Activated CD8-positive, alpha-beta memory T cell treated with anti-CD3 and anti-CD28 coated beads for 36 hours (primary cell): Measurements from ENCODE around the gene XNDC1N. TPM values are rescaled to one million over a fixed set of nuclear protein-coding genes. Genes with fewer than 3 reads are reported as not detected.
"Not testable (repeated sequence)": the region's sequence is repeated elsewhere in the genome, so short reads cannot be mapped to it uniquely, and the experiment has no call there.

Experiments used
- CTCF ChIA-PET: fragments of 350-600 bp; sonication (Branson Sonifier 250); formaldehyde crosslinking; loops from one replicate; lab custom pipeline; 2021; ENCODE audit warnings: antibody characterized with exemption; lab: Charles Lee
- POLR2A ChIA-PET: fragments of 350-600 bp; sonication (Branson Sonifier 250); formaldehyde crosslinking; loops from one replicate; lab custom pipeline; 2021; ENCODE audit warnings: antibody characterized with exemption; lab: Charles Lee
- total RNA-seq, 2 experiments: library from RNA; stranded (reverse); gene quantifications; one replicate each; pipeline ENCODE4 v1.2.3, GENCODE V29; 2021

Gene XNDC1N
- total RNA-seq, 2 experiments from 2014 or later: 12.1 to 15.0 TPM

DNA sequence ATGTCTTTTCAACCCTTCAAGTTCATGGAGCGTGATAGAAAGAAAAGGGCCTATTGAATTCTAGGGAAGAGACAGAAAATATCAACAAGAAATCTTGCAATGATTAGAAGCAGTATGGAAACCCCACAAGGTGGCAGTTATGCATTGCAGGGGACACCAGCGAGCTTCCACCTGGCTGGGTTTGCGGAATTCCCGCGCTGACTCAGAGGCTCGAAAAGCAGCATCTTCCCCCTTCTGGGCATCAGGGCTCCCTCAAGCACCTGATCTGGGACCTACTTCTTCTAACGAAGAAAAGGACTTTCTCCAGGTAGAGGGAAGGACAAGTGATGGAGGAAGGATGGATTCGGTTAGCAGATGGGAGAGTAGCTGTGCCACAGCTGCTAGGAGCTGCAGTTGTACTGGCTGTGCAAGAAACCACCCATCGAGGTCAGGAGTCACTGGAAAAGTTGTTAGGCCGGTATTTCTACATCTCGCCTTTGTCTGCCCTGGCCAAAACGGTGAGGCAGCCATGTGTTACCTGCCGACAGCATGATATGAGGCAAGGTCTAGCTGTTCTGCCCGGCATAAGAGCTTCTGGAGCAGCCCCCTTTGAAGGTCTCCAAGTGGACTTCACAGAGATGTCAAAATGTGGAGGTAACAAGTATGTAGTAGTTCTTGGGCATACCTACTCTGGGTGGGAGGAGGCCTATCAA lies 39.1 kb downstream of the XNDC1N start:
- POLR2A ChIA-PET: not testable (repeated sequence)
- CTCF ChIA-PET: interaction anchor here (0.6 kb wide), 1 partner anchor 38 kb away, joined by 3 read pairs; no protein-coding TSS in a partner anchor

DNA sequence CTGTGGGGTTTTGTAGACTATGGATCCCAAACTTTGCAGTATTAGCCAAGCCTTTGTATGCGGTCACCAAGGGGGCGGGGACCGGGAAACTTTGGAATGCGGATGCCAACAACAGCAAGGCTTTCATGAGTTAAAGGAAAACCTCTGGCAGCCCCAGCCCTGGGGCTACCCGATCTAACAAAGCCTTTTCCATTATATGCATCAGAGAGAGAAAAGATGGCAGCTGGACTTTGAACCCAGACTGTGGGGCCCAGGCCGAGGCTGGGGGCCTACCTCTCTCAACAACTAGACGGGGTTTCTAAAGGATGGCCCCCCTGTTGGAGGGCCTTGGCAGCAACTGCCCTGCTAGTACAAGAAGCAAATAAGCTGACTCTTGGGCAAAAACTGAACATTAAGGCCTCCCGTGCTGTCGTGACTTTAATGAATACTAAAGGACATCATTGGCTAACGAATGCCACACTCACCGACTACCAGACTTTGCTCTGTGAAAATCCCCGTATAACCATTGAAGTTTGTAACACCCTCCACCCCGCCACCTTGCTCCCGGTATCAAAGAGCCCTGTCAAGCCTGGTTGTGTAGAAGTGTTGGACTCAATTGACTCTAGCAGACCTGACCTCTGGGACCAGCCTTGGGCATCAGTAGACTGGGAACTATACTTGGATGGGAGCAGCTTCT lies 39.9 kb downstream of the XNDC1N start:
- CTCF ChIA-PET, POLR2A ChIA-PET: not testable (repeated sequence)

DNA sequence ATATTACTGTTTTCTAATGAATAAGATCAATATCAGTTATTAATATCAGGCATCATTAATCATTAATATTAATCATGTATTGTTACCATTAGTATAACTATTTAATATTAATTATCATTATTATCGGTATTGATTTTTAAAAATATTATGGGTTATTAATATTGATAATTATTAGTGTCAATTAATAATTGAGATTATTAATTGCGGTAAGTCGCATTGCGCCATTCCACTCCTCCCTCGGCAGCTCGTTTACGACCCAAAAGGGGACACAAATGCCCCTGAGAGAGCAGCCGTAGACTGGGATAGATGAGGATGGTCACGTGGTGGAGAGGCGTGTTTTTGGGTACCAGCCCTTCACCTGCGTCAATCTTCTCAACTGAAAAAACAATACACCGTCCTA lies 42.6 kb downstream of the XNDC1N start:
- POLR2A ChIA-PET, CTCF ChIA-PET: not testable (repeated sequence)

Other genes starting within 250 kb of the XNDC1N start
- not detected for gene DEFB108B, start 95.4 kb downstream of the XNDC1N start, total RNA-seq
- not detected for gene DEFB131B, start 50.1 kb downstream of the XNDC1N start, total RNA-seq
- 10 to 100 TPM; 48.1 to 50.7 TPM for gene RNF121, start 452 bp upstream of the XNDC1N start, total RNA-seq
- gene IL18BP, start 70.3 kb upstream of the XNDC1N start, total RNA-seq: 1 to 10 TPM; 6.6 to 7.9 TPM
- 100 to 1,000 TPM; 103 to 110 TPM for gene NUMA1, start 151.9 kb upstream of the XNDC1N start, total RNA-seq
- 10 to 100 TPM in 1 of 2 experiments, 1 to 10 TPM in 1; 9.6 to 11.3 TPM for gene LRRC51, start 152.3 kb upstream of the XNDC1N start, total RNA-seq
- 10 to 100 TPM; 66.9 to 77.0 TPM for gene LAMTOR1, start 174.7 kb upstream of the XNDC1N start, total RNA-seq
- not detected for gene TOMT, start 177.3 kb upstream of the XNDC1N start, total RNA-seq
- gene ANAPC15, start 184.1 kb upstream of the XNDC1N start, total RNA-seq: 10 to 100 TPM; 53.5 to 59.4 TPM
- not detected for gene FOLR3, start 207.1 kb upstream of the XNDC1N start, total RNA-seq